Bronchus fibroblast of lung (primary cell): ENCODE data around the gene KRT28. TPM values are rescaled to one million over a fixed set of nuclear protein-coding genes. Genes with fewer than 3 reads are reported as not detected.

ENCODE experiments used
- total RNA-seq: library from RNA; depleted of rRNA; stranded (reverse); fragments of >200 nt; gene quantifications from 2 replicates; pipeline ENCODE4 v1.2.3, GENCODE V29; 2015

KRT28 gene
- not detected in 2 replicates for total RNA-seq

GRCh38 chr17:40799859-40800258 is at the start of gene KRT28:
Gene KRT28 (minus strand): TSS chr17:40799959. CDS start chr17:40799893, 66 bp downstream.

GRCh38 chr17:40822132-40822812 is 22.5 kb upstream of the KRT28 start, which contains the start of gene KRT10:
Gene KRT10 (minus strand): TSS chr17:40822614. CDS start chr17:40822585, 29 bp downstream.

GRCh38 chr17:40782450-40782849 is 17.3 kb downstream of the KRT28 start, which contains the start of gene KRT27:
Gene KRT27 (minus strand): TSS chr17:40782550. CDS start chr17:40782493, 57 bp downstream.

GRCh38 chr17:40772101-40772500 is 27.7 kb downstream of the KRT28 start, which contains the start of gene KRT26:
Gene KRT26 (minus strand): TSS chr17:40772201. CDS start chr17:40772113, 88 bp downstream.

GRCh38 chr17:40755231-40755630 is 44.5 kb downstream of the KRT28 start, which contains the start of gene KRT25:
Gene KRT25 (minus strand): TSS chr17:40755331. CDS start chr17:40755271, 60 bp downstream.

Other genes with a start within 250 kb of the KRT28 start
- not detected in 2 replicates for gene CCR7, start 234.5 kb downstream of the KRT28 start, total RNA-seq
- gene SMARCE1, start 152.1 kb downstream of the KRT28 start, total RNA-seq, result 68.8 and 74.8 TPM in 2 replicates
- not detected in 2 replicates for gene KRT222, start 134.8 kb downstream of the KRT28 start, total RNA-seq
- gene KRT24, start 96.2 kb downstream of the KRT28 start, total RNA-seq, result not detected in 2 replicates
- gene KRT25, start 44.6 kb downstream of the KRT28 start, total RNA-seq, result not detected in 2 replicates
- not detected in 2 replicates for gene KRT26, start 27.8 kb downstream of the KRT28 start, total RNA-seq
- not detected in 2 replicates for gene KRT27, start 17.4 kb downstream of the KRT28 start, total RNA-seq
- gene KRT10, start 22.7 kb upstream of the KRT28 start, total RNA-seq, result 18.7 and 22.6 TPM in 2 replicates
- not detected in 2 replicates for gene KRT12, start 67.3 kb upstream of the KRT28 start, total RNA-seq
- not detected in 2 replicates for gene KRT20, start 85.3 kb upstream of the KRT28 start, total RNA-seq
- gene KRT23, start 137.7 kb upstream of the KRT28 start, total RNA-seq, result under 0.01 TPM in 1 of 2 replicates, not detected in the other
- not detected in 2 replicates for gene KRT39, start 167.0 kb upstream of the KRT28 start, total RNA-seq
- not detected in 2 replicates for gene KRT40, start 184.4 kb upstream of the KRT28 start, total RNA-seq
- gene KRTAP3-3, start 194.2 kb upstream of the KRT28 start, total RNA-seq, result not detected in 2 replicates
- not detected in 2 replicates for gene KRTAP3-2, start 199.9 kb upstream of the KRT28 start, total RNA-seq
- gene KRTAP3-1, start 209.2 kb upstream of the KRT28 start, total RNA-seq, result not detected in 2 replicates
- gene KRTAP1-5, start 227.2 kb upstream of the KRT28 start, total RNA-seq, result 0.50 and 0.59 TPM in 2 replicates
- not detected in 2 replicates for gene KRTAP1-4, start 230.2 kb upstream of the KRT28 start, total RNA-seq
- not detected in 2 replicates for gene KRTAP1-3, start 234.9 kb upstream of the KRT28 start, total RNA-seq
- not detected in 2 replicates for gene KRTAP1-1, start 241.5 kb upstream of the KRT28 start, total RNA-seq
- not detected in 2 replicates for gene KRTAP2-1, start 247.4 kb upstream of the KRT28 start, total RNA-seq